Heart left ventricle (tissue), 13 donors: ENCODE measurements around the gene ELAVL2.

ENCODE experiments used
- POLR2A ChIP-seq, 2 donors: fragments of 450-650 bp; IDR thresholded peaks; one replicate each; pipeline ENCODE4 v1.6.1; 2017; ENCODE audit warnings: antibody characterized with exemption in 2 of 2, mild to moderate bottlenecking in 2 of 2, moderate library complexity in 2 of 2
- TF ChIP-seq, protein P1 (sequence below), 12 donors: fragments of 200-600 bp; sonication (generic) in 4 of 12; IDR thresholded peaks; one replicate each; pipeline versions ENCODE4 v1.5.0 to v1.8.0; 2018 to 2022; ENCODE audit warnings: antibody characterized with exemption in 12 of 12, mild to moderate bottlenecking in 5 of 12
- donor health status: ischemic (EF 13 %, LVEDD 7.1; RV severe dilation, severe dysfunction).
- donor health status: DM: no; HTN: yes; CAD: no.
- donor health status: DM: no; HTN: no; CAD: no.
- donor health status: ischemic (EF 25% LVEDD 6.9; RV normal size, moderate dysfunction).
- donor health status: ischemic (EF 25% LVEDD 5.7; RV mildly dilated, moderate dysfunction).
- donor health status: ischemic (EF 35%, LVEDD 5.7; RV mildly dilated, moderate dysfunction).
- donor health status: nonischemic (EF 11% LVEDD 7.7; RV severe dilation, severe dysfunction).
- donor health status: DM: yes; HTN: yes; CAD: no.
- donor health status: PGD.
- donor health status: ischemic (EF 29% LVEDD 5.4; RV normal size, mild dysfunction).
- donor health status: nonischemic (EF 23%, LVEDD 6.1; RV moderate dilation, normal function).

DNA sequence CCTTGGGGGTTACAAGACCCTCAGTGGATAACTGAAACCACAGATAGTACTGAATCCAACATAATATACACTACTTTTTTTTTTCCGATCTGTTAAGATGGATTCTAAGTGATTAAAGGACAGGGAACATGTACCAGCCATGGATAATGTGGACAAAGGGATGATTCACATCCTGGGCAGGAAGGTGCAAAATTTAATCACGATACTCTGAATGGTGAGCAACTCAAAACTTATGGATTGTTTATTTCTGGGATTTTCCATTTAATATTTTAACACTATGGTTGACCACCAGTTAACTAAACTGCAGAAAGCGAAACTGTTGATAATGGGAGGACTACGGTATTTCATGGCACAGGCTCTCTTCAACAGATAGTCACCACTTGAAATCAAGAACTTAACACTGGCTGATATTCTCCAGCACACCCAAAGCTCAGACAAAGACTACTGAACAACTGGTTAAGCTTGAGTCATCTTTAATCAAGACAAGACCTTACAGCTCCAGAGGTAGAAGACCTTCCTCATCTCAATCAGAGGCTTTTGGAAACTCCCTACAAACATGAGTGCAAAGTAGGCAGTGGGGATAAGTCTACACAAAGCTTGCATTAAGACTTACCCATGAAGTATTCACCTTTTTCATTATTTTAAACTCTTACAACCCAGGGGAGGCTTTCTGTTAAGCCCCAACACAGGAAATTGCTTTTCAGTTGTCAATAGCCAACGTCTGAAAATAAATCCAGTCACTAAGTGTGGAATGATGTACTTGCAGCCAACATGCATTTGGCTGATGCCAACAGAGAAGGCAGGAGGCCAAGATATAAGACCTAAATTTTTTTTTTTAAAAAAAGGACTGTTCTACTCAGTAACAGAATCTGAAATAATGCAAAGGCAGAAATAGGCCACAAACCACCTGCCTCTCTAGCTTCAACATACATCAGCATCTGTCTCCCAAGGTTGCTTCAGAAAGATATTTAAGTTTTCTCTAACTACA lies 78.7 kb downstream of the ELAVL2 start:
- TF ChIP-seq, protein P1, sequence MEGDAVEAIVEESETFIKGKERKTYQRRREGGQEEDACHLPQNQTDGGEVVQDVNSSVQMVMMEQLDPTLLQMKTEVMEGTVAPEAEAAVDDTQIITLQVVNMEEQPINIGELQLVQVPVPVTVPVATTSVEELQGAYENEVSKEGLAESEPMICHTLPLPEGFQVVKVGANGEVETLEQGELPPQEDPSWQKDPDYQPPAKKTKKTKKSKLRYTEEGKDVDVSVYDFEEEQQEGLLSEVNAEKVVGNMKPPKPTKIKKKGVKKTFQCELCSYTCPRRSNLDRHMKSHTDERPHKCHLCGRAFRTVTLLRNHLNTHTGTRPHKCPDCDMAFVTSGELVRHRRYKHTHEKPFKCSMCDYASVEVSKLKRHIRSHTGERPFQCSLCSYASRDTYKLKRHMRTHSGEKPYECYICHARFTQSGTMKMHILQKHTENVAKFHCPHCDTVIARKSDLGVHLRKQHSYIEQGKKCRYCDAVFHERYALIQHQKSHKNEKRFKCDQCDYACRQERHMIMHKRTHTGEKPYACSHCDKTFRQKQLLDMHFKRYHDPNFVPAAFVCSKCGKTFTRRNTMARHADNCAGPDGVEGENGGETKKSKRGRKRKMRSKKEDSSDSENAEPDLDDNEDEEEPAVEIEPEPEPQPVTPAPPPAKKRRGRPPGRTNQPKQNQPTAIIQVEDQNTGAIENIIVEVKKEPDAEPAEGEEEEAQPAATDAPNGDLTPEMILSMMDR (IDR thresholded peaks at IDR 0.05) = no peak
- TF ChIP-seq POLR2A (IDR thresholded peaks at IDR 0.05) = no peak
